A673 (cell line): ENCODE measurements around the gene OR1L8. TPM values are rescaled to one million over a fixed set of nuclear protein-coding genes. Genes with fewer than 3 reads are reported as not detected.

ENCODE experiments used
- BruUV-seq: library from RNA; stranded (reverse); fragments of 400-500 nt; replicated peaks from 2 replicates; lab custom pipeline; 2021; lab: Mats Ljungman, UMichigan
- CTCF ChIA-PET: fragments of 300-600 bp; sonication (Branson Sonifier 250); formaldehyde crosslinking; loops from one replicate; lab custom pipeline; 2022; ENCODE audit warnings: antibody characterized with exemption; lab: Charles Lee
- POLR2A ChIA-PET: fragments of 300-600 bp; sonication (Branson Sonifier 250); formaldehyde crosslinking; loops from one replicate; lab custom pipeline; 2022; ENCODE audit warnings: antibody characterized with exemption; ENCODE audit not compliant: low non-redundant PET; lab: Charles Lee
- DNase-seq: peaks from one replicate; pipeline ENCODE4 v3.0.0-alpha.2; 2015; ENCODE audit warnings: low spot score
- H3K27ac ChIP-seq: fragments of 200-600 bp; sonication (generic); 2 replicates; pipeline ENCODE4 v1.5.1; 2016; ENCODE audit warnings: mixed run types, low read depth, mild to moderate bottlenecking, mixed read lengths, antibody characterized with exemption, low read length; ENCODE audit not compliant: poor library complexity, severe bottlenecking
- H3K27me3 ChIP-seq: fragments of 200-600 bp; sonication (generic); replicated peaks from 2 replicates; pipeline ENCODE4 v1.6.1; 2017; ENCODE audit warnings: mixed run types, low read depth, mild to moderate bottlenecking, mixed read lengths, antibody characterized with exemption, low read length; ENCODE audit not compliant: insufficient read depth, poor library complexity
- H3K36me3 ChIP-seq: fragments of 200-600 bp; sonication (generic); 2 replicates; pipeline ENCODE4 v1.6.1; 2016; ENCODE audit warnings: mixed run types, mild to moderate bottlenecking, mixed read lengths, antibody characterized with exemption, low read length; ENCODE audit not compliant: insufficient read depth, poor library complexity, severe bottlenecking
- H3K4me1 ChIP-seq: fragments of 200-600 bp; sonication (generic); 2 replicates; pipeline ENCODE4 v1.6.1; 2017; ENCODE audit warnings: mixed run types, mild to moderate bottlenecking, mixed read lengths, antibody characterized with exemption, low read length; ENCODE audit not compliant: insufficient read depth, poor library complexity, severe bottlenecking
- H3K4me3 ChIP-seq: fragments of 200-600 bp; sonication (generic); 2 replicates; pipeline ENCODE4 v1.5.1; 2016; ENCODE audit warnings: low read depth, mixed run types, mild to moderate bottlenecking, mixed read lengths, low read length; ENCODE audit not compliant: poor library complexity, severe bottlenecking
- H3K9me3 ChIP-seq: fragments of 200-600 bp; sonication (generic); 2 replicates; pipeline ENCODE4 v1.6.1; 2016; ENCODE audit warnings: mixed run types, low read depth, mild to moderate bottlenecking, mixed read lengths, antibody characterized with exemption, low read length; ENCODE audit not compliant: poor library complexity, severe bottlenecking
- EZH2 ChIP-seq: fragments of 200-600 bp; sonication (generic); IDR thresholded peaks from 2 replicates; pipeline ENCODE4 v1.6.1; 2017; ENCODE audit warnings: borderline replicate concordance, low read depth, mild to moderate bottlenecking, mixed read lengths, antibody characterized with exemption, low read length; ENCODE audit not compliant: poor library complexity, severe bottlenecking
- intact Hi-C: fragments of 100-400 bp; cut with micrococcal nuclease; formaldehyde crosslinking; loops from one replicate; pipeline ENCODE4 v1.10.0; 2022; ENCODE audit not compliant: unreplicated experiment
- total RNA-seq: library from RNA; stranded (reverse); gene quantifications from 2 replicates; pipeline ENCODE4 v1.2.3, GENCODE V29; 2021
- TF ChIP-seq, protein P1 (sequence below): fragments of 300-800, 200-600 bp; sonication (generic); conservative IDR thresholded peaks from 2 replicates; pipeline ENCODE4 v1.5.1; 2017; ENCODE audit warnings: low read depth, mild to moderate bottlenecking, antibody characterized with exemption, low read length, moderate library complexity, mixed read lengths

OR1L8 gene
- total RNA-seq, 1 experiment from 2014 or later = not detected

GRCh38 chr9:122527193-122527592, 56.0 kb downstream of the OR1L8 start, which contains the start of gene OR1N1:
TSS of gene OR1N1 (minus strand) at chr9:122527293. CDS start at chr9:122527293, 0 bp downstream.
- no peak within 1 kb of the TSS for H3K27ac ChIP-seq
- H3K36me3 ChIP-seq = no peaks in the 10 kb centered on the region
- intact Hi-C loops = no loop called here
- no peaks in the 10 kb centered on the region for H3K9me3 ChIP-seq
- ChIA-PET CTCF (no interaction called here), POLR2A (no interaction called here)
- no peaks in the 10 kb centered on the region for H3K4me1 ChIP-seq
- TF ChIP-seq EZH2 = no peak
- TF ChIP-seq, protein P1, sequence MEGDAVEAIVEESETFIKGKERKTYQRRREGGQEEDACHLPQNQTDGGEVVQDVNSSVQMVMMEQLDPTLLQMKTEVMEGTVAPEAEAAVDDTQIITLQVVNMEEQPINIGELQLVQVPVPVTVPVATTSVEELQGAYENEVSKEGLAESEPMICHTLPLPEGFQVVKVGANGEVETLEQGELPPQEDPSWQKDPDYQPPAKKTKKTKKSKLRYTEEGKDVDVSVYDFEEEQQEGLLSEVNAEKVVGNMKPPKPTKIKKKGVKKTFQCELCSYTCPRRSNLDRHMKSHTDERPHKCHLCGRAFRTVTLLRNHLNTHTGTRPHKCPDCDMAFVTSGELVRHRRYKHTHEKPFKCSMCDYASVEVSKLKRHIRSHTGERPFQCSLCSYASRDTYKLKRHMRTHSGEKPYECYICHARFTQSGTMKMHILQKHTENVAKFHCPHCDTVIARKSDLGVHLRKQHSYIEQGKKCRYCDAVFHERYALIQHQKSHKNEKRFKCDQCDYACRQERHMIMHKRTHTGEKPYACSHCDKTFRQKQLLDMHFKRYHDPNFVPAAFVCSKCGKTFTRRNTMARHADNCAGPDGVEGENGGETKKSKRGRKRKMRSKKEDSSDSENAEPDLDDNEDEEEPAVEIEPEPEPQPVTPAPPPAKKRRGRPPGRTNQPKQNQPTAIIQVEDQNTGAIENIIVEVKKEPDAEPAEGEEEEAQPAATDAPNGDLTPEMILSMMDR = no peak
- H3K27me3 ChIP-seq = peaks cover 41% of the 10 kb centered on the region
- no peak for DNase-seq
- H3K4me3 ChIP-seq = no peak within 1 kb of the TSS
- BruUV-seq = no TSS peak

DNA sequence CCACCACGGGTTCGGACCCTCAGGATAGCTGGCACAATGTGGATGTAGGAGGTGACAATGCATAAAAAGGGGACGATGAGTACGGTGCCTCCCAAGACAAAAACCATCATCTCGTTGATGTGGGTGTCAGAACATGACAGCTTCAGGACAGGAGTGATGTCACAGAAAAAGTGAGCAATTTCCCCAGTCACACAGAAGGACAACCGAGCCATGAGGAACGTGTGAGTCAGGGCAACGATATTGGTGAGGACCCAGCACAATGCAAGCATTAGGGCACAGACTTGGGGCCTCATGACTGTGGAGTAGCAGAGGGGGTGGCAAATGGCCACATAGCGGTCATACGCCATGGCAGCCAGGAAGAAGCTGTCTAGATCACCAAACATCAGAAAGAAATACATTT, 56.6 kb downstream of the OR1L8 start:
- no peak for TF ChIP-seq EZH2
- TF ChIP-seq, protein P1 = no peak
- DNase-seq = no peak
- H3K9me3 ChIP-seq = no peaks in the 10 kb centered on the region
- H3K4me1 ChIP-seq = no peaks in the 10 kb centered on the region
- H3K4me3 ChIP-seq = no peak overlapping the region
- H3K27ac ChIP-seq = no peak overlapping the region
- intact Hi-C loops = no loop called here
- no peaks in the 10 kb centered on the region for H3K36me3 ChIP-seq
- H3K27me3 ChIP-seq = peaks cover 41% of the 10 kb centered on the region
- ChIA-PET CTCF (no interaction called here), POLR2A (no interaction called here)
- no TSS peak for BruUV-seq

DNA sequence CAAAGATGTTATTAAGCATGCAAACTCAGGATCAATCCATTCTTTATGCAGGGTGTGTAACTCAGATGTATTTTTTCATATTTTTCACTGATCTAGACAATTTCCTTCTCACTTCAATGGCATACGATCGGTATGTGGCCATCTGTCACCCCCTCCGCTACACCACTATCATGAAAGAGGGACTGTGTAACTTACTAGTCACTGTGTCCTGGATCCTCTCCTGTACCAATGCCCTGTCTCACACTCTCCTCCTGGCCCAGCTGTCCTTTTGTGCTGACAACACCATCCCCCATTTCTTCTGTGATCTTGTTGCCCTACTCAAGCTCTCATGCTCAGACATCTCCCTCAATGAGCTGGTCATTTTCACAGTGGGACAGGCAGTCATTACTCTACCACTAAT, 63.8 kb downstream of the OR1L8 start:
- ChIA-PET CTCF (no interaction called here), POLR2A (no interaction called here)
- Histone ChIP-seq H3K27ac (no peak overlapping the region), H3K4me3 (no peak overlapping the region), H3K9me3 (no peaks in the 10 kb centered on the region), H3K4me1 (no peaks in the 10 kb centered on the region), H3K27me3 (peaks cover 43% of the 10 kb centered on the region), H3K36me3 (no peaks in the 10 kb centered on the region)
- BruUV-seq = no TSS peak
- TF ChIP-seq, protein P1 = no peak
- TF ChIP-seq EZH2 = no peak
- DNase-seq = no peak
- intact Hi-C loops = no loop called here
